Activated CD8-positive, alpha-beta T cell treated with anti-CD3 and anti-CD28 coated beads for 36 hours (primary cell): Measurements from ENCODE around the gene TSHZ3. TPM values are rescaled to one million over a fixed set of nuclear protein-coding genes. Genes with fewer than 3 reads are reported as not detected.

Experiments
- ATAC-seq: fragments of 200-7000 bp; cut with Tn5 transposase; one replicate; pipeline ENCODE4 v1.10.0; 2021; ENCODE audit warnings: mild to moderate bottlenecking, moderate library complexity
- CTCF ChIA-PET: fragments of 350-600 bp; sonication (Branson Sonifier 250); formaldehyde crosslinking; loops from one replicate; lab custom pipeline; 2021; ENCODE audit warnings: antibody characterized with exemption; lab: Charles Lee
- POLR2A ChIA-PET: fragments of 350-600 bp; sonication (Branson Sonifier 250); formaldehyde crosslinking; loops from one replicate; lab custom pipeline; 2021; ENCODE audit warnings: antibody characterized with exemption; lab: Charles Lee
- DNase-seq: peaks from one replicate; pipeline ENCODE4 v3.0.0-alpha.2; 2020
- H3K27ac Mint-ChIP-seq: one replicate; pipeline ENCODE4 v1.8.0; 2021; ENCODE audit warnings: mild to moderate bottlenecking, mixed read lengths
- H3K27me3 Mint-ChIP-seq: one replicate; pipeline ENCODE4 v1.8.0; 2021; ENCODE audit warnings: mixed read lengths
- H3K36me3 Mint-ChIP-seq: one replicate; pipeline ENCODE4 v1.8.0; 2021; ENCODE audit warnings: low read depth, mixed read lengths
- H3K4me1 Mint-ChIP-seq: one replicate; pipeline ENCODE4 v1.8.0; 2021; ENCODE audit warnings: low read depth, mixed read lengths
- H3K4me3 Mint-ChIP-seq: one replicate; pipeline ENCODE4 v1.8.0; 2021; ENCODE audit warnings: mild to moderate bottlenecking, moderate library complexity, mixed read lengths
- H3K9me3 Mint-ChIP-seq: one replicate; pipeline ENCODE4 v1.8.0; 2021; ENCODE audit warnings: mixed read lengths
- CTCF ChIP-seq: fragments of 200-600 bp; IDR thresholded peaks from one replicate; pipeline ENCODE4 v1.8.0; 2022; ENCODE audit warnings: antibody characterized with exemption, mild to moderate bottlenecking
- intact Hi-C: fragments of 100-400 bp; cut with micrococcal nuclease; formaldehyde crosslinking; loops from one replicate; pipeline ENCODE4 v1.10.0; 2022
- total RNA-seq, 2 experiments: library from RNA; stranded (reverse); gene quantifications; one replicate each; pipeline ENCODE4 v1.2.3, GENCODE V29; 2021

Gene TSHZ3
- total RNA-seq, 2 experiments from 2014 or later = 0.16 to 0.38 TPM

DNA sequence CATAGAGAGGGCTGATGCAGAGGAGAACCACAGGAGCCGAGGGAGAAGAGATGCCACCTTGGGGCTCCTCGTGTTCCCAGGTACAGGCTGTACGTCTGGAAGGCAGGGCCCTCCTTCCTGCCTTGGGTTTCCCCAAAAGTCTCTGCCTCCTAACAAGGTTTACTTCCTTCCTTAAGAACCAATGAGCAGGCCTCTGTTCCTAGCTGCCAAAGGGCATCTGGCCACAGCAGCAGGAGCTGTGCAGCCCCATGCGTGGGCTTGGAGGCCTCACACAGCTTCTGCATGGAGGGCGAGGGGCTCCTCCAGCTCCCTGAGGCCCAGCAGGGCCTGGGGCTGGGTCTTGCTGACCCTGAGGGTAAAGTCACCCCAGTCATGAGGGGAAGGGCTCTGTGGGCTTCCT, 40.6 kb upstream of the TSHZ3 start:
- Mint-ChIP-seq H3K27ac (no peak overlapping the region), H3K9me3 (no peaks in the 10 kb centered on the region), H3K4me3 (no peak overlapping the region), H3K36me3 (no peaks in the 10 kb centered on the region), H3K4me1 (no peaks in the 10 kb centered on the region), H3K27me3 (peaks cover 2% of the 10 kb centered on the region)
- intact Hi-C loops = no loop called here
- ChIA-PET CTCF (no interaction called here), POLR2A (no interaction called here)
- no peak for TF ChIP-seq CTCF
- DNase-seq (no peak), ATAC-seq (no peak)

DNA sequence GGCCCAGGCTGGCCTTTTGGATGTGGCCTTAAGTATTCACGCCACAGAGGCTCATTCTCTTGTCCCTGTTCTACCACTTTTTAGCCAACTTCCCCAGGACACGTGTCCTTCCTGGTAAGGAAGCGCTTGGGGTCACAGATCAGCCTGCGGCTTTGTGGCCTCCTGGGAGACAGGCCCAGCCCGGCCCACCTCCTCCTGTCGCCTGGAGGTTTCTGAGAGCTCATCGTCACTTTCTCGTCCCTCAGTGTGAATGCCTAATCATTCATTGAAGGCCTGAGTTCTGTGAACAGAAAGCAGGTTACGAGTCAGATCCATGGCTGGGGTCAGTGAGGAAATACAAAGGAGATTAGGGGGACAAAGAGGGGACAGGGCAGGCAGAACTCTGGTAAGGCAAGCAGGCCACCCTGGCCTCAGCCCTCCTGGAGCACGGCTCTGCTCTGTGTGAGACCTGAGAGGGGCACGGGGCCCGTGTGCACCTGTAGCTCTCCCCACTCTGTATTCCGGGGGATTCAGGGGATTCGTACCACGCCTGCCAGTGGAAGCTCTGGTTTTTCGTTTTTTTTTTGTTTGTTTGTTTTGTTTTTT, 38.6 kb upstream of the TSHZ3 start:
- ATAC-seq (no peak), DNase-seq (no peak)
- CTCF ChIA-PET = no interaction called here
- H3K27me3 Mint-ChIP-seq = peaks cover 5% of the 10 kb centered on the region
- H3K27ac Mint-ChIP-seq = no peak overlapping the region
- no peaks in the 10 kb centered on the region for H3K36me3 Mint-ChIP-seq
- POLR2A ChIA-PET = no interaction called here
- H3K4me3 Mint-ChIP-seq = no peak overlapping the region
- no peaks in the 10 kb centered on the region for H3K4me1 Mint-ChIP-seq
- intact Hi-C loops = no loop called here
- TF ChIP-seq CTCF = no peak
- H3K9me3 Mint-ChIP-seq = no peaks in the 10 kb centered on the region

DNA sequence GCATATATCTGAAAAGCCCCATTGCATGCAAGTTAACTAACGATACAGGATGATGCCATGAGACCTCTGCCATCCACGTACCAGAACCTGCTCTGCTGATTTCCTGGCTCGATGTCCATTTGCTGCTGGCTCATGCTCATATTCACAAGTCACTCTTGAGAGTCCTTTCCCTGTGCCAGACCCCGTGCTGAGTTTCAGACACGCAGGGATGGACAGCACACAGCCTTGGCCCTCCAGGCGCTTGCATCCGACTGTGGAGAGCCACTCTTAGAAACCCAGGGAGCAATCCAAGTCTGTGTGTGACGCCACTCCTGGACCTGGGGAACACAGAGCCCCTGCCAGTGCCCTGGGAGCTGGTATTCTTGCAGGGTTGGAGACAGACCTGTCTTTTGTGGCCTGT, 37.6 kb upstream of the TSHZ3 start:
- Mint-ChIP-seq H3K27ac (no peak overlapping the region), H3K4me1 (no peaks in the 10 kb centered on the region), H3K27me3 (peaks cover 5% of the 10 kb centered on the region), H3K4me3 (no peak overlapping the region), H3K9me3 (no peaks in the 10 kb centered on the region), H3K36me3 (no peaks in the 10 kb centered on the region)
- POLR2A ChIA-PET = no interaction called here
- no peak for DNase-seq
- CTCF ChIA-PET = no interaction called here
- intact Hi-C loops = no loop called here
- no peak for ATAC-seq
- no peak for TF ChIP-seq CTCF

- no peak for ATAC-seq
- intact Hi-C loops = no loop called here
- Mint-ChIP-seq H3K4me1 (no peaks in the 10 kb centered on the region), H3K27me3 (peaks cover 10% of the 10 kb centered on the region), H3K27ac (no peak overlapping the region), H3K9me3 (no peaks in the 10 kb centered on the region), H3K36me3 (no peaks in the 10 kb centered on the region), H3K4me3 (no peak overlapping the region)
- ChIA-PET POLR2A (no interaction called here), CTCF (no interaction called here)
- TF ChIP-seq CTCF = no peak
- DNase-seq = no peak
These were observed 36.5 kb upstream of the TSHZ3 start for GRCh38 chr19:31385744-31386143.

DNA sequence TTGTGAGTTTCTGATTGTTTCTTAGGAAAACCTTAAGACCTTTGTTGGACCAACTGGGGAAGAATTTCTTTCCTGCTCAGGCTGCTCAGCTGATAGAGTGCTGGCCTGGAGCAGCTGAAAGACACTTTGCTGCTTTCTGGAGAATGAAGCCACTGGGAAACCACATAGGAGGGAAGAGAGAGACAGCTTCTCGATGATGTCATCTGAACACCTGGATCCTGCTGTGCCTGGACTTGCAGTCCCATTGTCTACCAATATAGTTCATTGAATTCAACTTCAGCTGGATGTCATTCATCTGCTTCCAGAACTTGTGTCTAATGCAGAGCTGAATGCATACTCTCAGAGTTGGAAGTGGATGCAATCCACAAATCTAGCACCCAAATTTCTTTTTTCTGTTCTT, 34.3 kb upstream of the TSHZ3 start:
- ChIA-PET POLR2A (no interaction called here), CTCF (no interaction called here)
- no peaks in the 10 kb centered on the region for H3K4me1 Mint-ChIP-seq
- no peak for DNase-seq
- ATAC-seq = no peak
- H3K27me3 Mint-ChIP-seq = peaks cover 12% of the 10 kb centered on the region
- no peak for TF ChIP-seq CTCF
- no peak overlapping the region for H3K27ac Mint-ChIP-seq
- intact Hi-C loops = no loop called here
- H3K9me3 Mint-ChIP-seq = no peaks in the 10 kb centered on the region
- no peak overlapping the region for H3K4me3 Mint-ChIP-seq
- no peaks in the 10 kb centered on the region for H3K36me3 Mint-ChIP-seq
